ENCODE measurements around the gene KEL.

KEL gene

GRCh38 chr7:142942746-142943145 lies 19.4 kb downstream of the KEL start:
- TF ChIP-seq CTCF (conservative IDR thresholded peaks at IDR 0.05; ENCODE audit: low read depth): no peak
- no peak for DNase-seq (ENCODE audit: low spot score)
- ChIA-PET CTCF (no interaction called here), POLR2A (ENCODE audit: low non-redundant PET) (no interaction called here)
- no peak overlapping the region for H3K27ac ChIP-seq

GRCh38 chr7:142941541-142941940 lies 20.6 kb downstream of the KEL start:
- DNase-seq (ENCODE audit: low spot score): no peak
- ChIA-PET POLR2A (ENCODE audit: low non-redundant PET) (no interaction called here), CTCF (interaction anchor here (1.3 kb wide), 1 partner anchor 19 kb away, joined by 3 read pairs; no protein-coding TSS in a partner anchor)
- TF ChIP-seq CTCF (conservative IDR thresholded peaks at IDR 0.05; ENCODE audit: low read depth): no peak
- no peak overlapping the region for H3K27ac ChIP-seq

GRCh38 chr7:142940966-142941535 lies 21.1 kb downstream of the KEL start:
- CTCF ChIA-PET: interaction anchor here (1.3 kb wide), 1 partner anchor 19 kb away, joined by 3 read pairs; no protein-coding TSS in a partner anchor
- POLR2A ChIA-PET (ENCODE audit: low non-redundant PET): no interaction called here
- no peak for TF ChIP-seq CTCF (conservative IDR thresholded peaks at IDR 0.05; ENCODE audit: low read depth)
- DNase-seq (ENCODE audit: low spot score): no peak
- no peak overlapping the region for H3K27ac ChIP-seq

- TF ChIP-seq CTCF (conservative IDR thresholded peaks at IDR 0.05; ENCODE audit: low read depth): no peak
- no peak within 1 kb of the TSS for H3K27ac ChIP-seq
- ChIA-PET POLR2A (ENCODE audit: low non-redundant PET) (no interaction called here), CTCF (no interaction called here)
- no peak for DNase-seq (ENCODE audit: low spot score)
These were observed 22.8 kb downstream of the KEL start, which contains the start of gene LLCFC1 for GRCh38 chr7:142939226-142939910. Gene LLCFC1 (plus strand): TSS chr7:142939484. CDS start chr7:142939622, 138 bp downstream.

GRCh38 chr7:142938611-142939010 lies 23.6 kb downstream of the KEL start:
- no peak overlapping the region for H3K27ac ChIP-seq
- TF ChIP-seq CTCF (conservative IDR thresholded peaks at IDR 0.05; ENCODE audit: low read depth): no peak
- CTCF ChIA-PET: no interaction called here
- POLR2A ChIA-PET (ENCODE audit: low non-redundant PET): no interaction called here
- no peak for DNase-seq (ENCODE audit: low spot score)

- no peak for TF ChIP-seq CTCF (conservative IDR thresholded peaks at IDR 0.05; ENCODE audit: low read depth)
- DNase-seq (ENCODE audit: low spot score): no peak
- ChIA-PET CTCF (interaction anchor here (0.7 to 0.9 kb wide), 2 partner anchors 70 to 706 kb away, joined by 4 to 5 read pairs; no protein-coding TSS in a partner anchor), POLR2A (ENCODE audit: low non-redundant PET) (no interaction called here)
- no peak overlapping the region for H3K27ac ChIP-seq
These were observed 26.1 kb downstream of the KEL start for GRCh38 chr7:142935941-142936565.

Measured in RWPE1 (cell line).